Mucosa of stomach (tissue), 1 donor: ENCODE data around the gene IRF2BP2.
A peak's percentile ranks its signal among the peaks of the same experiment; 100 is the strongest.
"Not testable (repeated sequence)": the region's sequence is repeated elsewhere in the genome, so short reads cannot be mapped to it uniquely, and the experiment has no call there.

ENCODE experiments used
- H3K27me3 ChIP-seq: one replicate; pipeline ENCODE4 v1.7.0; 2013; ENCODE audit warnings: mild to moderate bottlenecking, low read length; ENCODE audit not compliant: control insufficient read depth, insufficient read depth
- H3K36me3 ChIP-seq: one replicate; pipeline ENCODE4 v1.7.0; 2013; ENCODE audit warnings: low read length; ENCODE audit not compliant: control insufficient read depth, insufficient read depth
- H3K4me1 ChIP-seq: one replicate; pipeline ENCODE4 v1.7.0; 2013; ENCODE audit warnings: mild to moderate bottlenecking, low read length; ENCODE audit not compliant: control insufficient read depth, insufficient read depth
- H3K4me3 ChIP-seq: one replicate; pipeline ENCODE4 v1.7.0; 2013; ENCODE audit warnings: low read length
- H3K9ac ChIP-seq: one replicate; pipeline ENCODE4 v1.7.0; 2013; ENCODE audit warnings: mild to moderate bottlenecking, low read length, moderate library complexity
- H3K9me3 ChIP-seq: one replicate; pipeline ENCODE4 v1.7.0; 2013; ENCODE audit warnings: mild to moderate bottlenecking, low read length, moderate library complexity; ENCODE audit not compliant: control insufficient read depth
- donor health status: Pancreatic carcinoma.

The IRF2BP2 gene

DNA sequence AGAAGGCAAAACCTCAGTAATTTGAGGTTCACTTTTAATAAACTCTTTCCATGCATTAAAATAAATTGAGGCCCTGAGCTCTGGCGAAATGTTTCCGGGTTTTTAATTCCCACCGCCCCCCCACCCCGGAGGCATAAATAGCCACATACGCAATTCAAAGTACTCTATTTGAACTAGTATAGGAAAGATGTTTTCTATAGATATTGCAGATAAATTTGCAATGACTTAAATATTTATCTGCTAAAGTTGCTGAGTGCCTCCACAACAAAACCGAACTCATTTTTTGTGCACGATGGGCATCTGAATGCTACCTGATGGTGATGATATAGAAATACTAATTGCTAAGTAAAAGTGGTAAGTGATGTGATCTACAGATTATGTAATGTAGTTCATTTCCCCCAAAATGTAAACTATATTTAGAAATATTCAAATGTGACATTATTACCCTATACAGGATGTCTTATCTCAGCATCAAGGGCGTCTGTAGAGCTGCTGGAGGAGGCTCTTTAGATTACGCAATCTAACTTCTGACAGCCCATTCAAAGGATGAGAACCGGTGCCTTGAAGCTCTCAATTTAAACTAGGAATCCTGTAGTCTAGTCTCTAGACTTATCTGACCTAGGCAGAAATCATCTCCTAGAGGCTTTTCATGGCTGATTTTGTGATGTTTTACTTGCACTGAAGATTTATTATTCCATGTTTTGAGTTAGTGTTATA is 8.5 kb downstream of the IRF2BP2 start:
- no peaks in the 10 kb centered on the region for H3K9me3 ChIP-seq
- peak overlapping the region; percentile 61 for H3K9ac ChIP-seq
- no peak overlapping the region for H3K4me3 ChIP-seq
- H3K27me3 ChIP-seq: no peaks in the 10 kb centered on the region
- peaks cover 7% of the 10 kb centered on the region for H3K36me3 ChIP-seq
- peaks cover 34% of the 10 kb centered on the region for H3K4me1 ChIP-seq

DNA sequence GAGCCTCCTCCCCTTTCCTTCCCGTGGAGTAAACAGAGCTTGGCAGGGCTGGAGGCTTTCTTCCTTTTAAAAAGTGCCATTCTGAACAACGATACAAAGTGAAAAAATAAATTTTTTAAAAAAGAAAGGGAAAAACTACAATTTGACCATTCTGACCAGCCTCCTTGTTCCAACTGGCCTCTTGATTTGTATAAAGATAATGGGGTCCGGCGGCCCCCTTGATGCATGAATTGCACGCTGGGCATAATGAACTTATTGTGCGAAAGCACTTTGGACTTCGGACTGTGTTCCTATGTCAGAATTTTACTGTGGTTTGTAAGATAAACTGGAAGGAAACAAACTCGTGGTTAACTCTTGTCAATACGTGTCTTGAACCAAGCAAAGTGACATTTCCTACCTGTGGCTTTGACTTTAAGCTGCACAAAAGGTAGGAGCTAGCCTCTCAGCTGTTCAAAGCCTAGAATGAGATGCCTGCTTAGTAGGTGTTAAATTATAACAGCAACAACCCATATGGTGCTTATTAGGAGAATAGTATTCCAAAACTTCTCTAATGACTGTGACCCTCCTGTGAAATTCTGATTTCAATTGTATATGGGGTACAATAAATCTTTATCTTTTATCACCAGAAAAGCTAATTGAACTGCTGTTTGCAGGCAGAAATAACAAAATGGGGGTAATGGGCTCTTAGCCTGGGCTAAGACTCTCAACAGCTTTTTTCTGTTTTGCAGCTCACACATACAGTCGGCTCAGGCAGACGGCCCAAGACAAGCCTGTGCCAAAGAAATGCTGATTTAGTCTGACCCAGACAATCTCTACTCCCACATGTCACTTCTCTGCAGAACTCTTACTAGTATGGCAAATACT is 9.3 kb downstream of the IRF2BP2 start:
- Histone ChIP-seq H3K4me3 (no peak overlapping the region), H3K27me3 (no peaks in the 10 kb centered on the region), H3K36me3 (peaks cover 3% of the 10 kb centered on the region), H3K9me3 (no peaks in the 10 kb centered on the region), H3K4me1 (peaks cover 34% of the 10 kb centered on the region), H3K9ac (peak overlapping the region; percentile 61)

DNA sequence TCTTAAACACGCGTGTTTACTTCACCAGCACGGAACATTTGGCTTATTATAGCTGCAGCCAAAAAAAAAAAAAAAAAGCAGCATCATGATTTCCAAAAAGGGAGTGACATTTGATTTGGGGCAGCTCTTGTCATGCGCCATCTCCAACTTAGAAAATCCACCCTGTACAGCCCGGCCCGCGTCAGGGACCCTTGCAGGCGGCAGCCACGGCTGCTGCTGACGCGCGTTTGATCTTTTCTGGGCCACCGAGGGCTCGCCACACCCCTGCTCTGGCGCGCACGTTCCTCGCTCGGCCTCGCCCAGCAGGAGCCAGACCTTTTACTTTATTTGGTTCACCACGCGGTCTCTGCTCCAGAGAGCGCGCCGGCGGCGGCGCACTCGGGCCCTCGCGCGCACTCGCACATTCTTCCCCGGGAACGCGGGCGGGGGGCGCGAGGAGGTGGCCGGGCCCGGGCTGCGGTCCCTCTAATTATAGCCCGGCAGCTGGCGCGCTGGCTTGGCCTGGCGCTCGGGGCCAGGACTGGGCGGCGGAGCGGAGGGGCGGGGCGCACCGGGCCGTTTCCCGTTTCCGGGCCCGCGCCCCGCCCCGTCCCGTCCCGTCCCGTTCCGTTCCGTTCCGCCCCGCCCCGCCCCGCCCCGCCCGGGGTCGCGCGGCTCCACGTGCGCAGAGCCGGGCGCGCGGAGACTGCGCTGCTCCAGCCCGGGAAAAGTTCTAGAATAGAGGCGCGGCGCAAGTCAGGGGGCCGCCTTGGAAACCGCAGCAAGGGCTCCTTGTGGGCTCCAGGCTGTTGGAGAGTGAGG is 10.2 kb downstream of the IRF2BP2 start:
- Histone ChIP-seq H3K36me3 (no peaks in the 10 kb centered on the region), H3K9ac (peak overlapping the region; percentile 73), H3K9me3 (no peaks in the 10 kb centered on the region), H3K27me3 (no peaks in the 10 kb centered on the region), H3K4me3 (no peak overlapping the region), H3K4me1 (peaks cover 34% of the 10 kb centered on the region)

GRCh38 chr1:234598974-234599616 is 10.9 kb downstream of the IRF2BP2 start:
- Histone ChIP-seq H3K4me3 (no peak overlapping the region), H3K4me1 (peaks cover 34% of the 10 kb centered on the region)

GRCh38 chr1:234597894-234598293 is 12.1 kb downstream of the IRF2BP2 start:
- Histone ChIP-seq H3K4me1 (peaks cover 34% of the 10 kb centered on the region), H3K9me3 (no peaks in the 10 kb centered on the region), H3K9ac (no peak overlapping the region), H3K4me3 (no peak overlapping the region), H3K36me3 (no peaks in the 10 kb centered on the region), H3K27me3 (no peaks in the 10 kb centered on the region)

More at GRCh38 chr1:234598974-234599616, 10.9 kb downstream of the IRF2BP2 start:
- Histone ChIP-seq H3K27me3 (no peaks in the 10 kb centered on the region), H3K9me3 (no peaks in the 10 kb centered on the region), H3K9ac (peak overlapping the region; percentile 73), H3K36me3 (no peaks in the 10 kb centered on the region)

GRCh38 chr1:234595899-234596298 is 14.1 kb downstream of the IRF2BP2 start:
- Histone ChIP-seq H3K4me1 (peaks cover 16% of the 10 kb centered on the region), H3K36me3 (no peaks in the 10 kb centered on the region), H3K9ac (no peak overlapping the region), H3K4me3 (no peak overlapping the region), H3K9me3 (no peaks in the 10 kb centered on the region), H3K27me3 (no peaks in the 10 kb centered on the region)

GRCh38 chr1:234594575-234594974 is 15.4 kb downstream of the IRF2BP2 start:
- not testable (repeated sequence) for H3K36me3 ChIP-seq, H3K4me3 ChIP-seq, H3K27me3 ChIP-seq

DNA sequence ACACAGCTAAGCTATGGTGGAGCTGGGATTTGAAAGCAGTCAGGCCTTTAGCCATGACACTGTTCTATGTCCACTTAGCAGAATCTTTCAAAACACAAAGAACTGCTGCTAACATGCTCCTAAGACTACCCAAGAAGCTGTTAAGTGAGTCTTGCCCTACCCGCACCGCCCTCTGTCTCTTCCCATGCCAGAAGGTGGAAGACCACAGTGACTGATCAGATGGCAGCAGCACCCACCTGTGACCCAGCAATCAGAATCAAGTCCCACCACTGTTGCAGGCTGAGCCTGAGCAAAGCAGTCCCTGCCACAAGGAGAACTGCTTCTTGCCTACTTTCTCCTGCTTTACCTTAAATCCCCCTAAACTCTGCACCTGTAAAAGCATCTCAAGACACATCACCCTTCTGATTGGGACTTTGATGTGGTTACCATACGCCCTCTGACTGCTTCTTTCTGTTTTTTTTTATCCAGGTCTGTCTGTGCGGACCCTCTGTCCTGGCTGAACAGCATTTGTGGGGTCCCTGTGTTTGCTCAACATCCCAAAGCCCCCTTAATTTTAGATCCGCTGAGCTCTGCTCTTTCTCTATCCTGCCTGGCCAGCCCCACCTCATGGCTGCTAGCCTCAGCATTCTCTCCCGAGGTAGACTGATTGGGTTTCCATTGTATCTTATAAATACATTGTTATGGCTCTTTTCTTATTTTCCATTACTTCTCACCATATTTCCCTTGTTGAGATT is 16.0 kb downstream of the IRF2BP2 start:
- Histone ChIP-seq H3K27me3 (no peaks in the 10 kb centered on the region), H3K36me3 (no peaks in the 10 kb centered on the region), H3K4me3 (no peak overlapping the region), H3K9me3 (no peaks in the 10 kb centered on the region), H3K4me1 (peaks cover 11% of the 10 kb centered on the region), H3K9ac (no peak overlapping the region)

More at GRCh38 chr1:234594575-234594974, 15.4 kb downstream of the IRF2BP2 start:
- H3K9ac ChIP-seq, H3K4me1 ChIP-seq, H3K9me3 ChIP-seq: not testable (repeated sequence)

- H3K36me3 ChIP-seq: no peaks in the 10 kb centered on the region
- no peaks in the 10 kb centered on the region for H3K27me3 ChIP-seq
- no peak overlapping the region for H3K9ac ChIP-seq
- H3K4me3 ChIP-seq: no peak overlapping the region
- peaks cover 4% of the 10 kb centered on the region for H3K4me1 ChIP-seq
- H3K9me3 ChIP-seq: no peaks in the 10 kb centered on the region
Measured at GRCh38 chr1:234593109-234593508, 16.9 kb downstream of the IRF2BP2 start.

- H3K4me1 ChIP-seq: peaks cover 4% of the 10 kb centered on the region
- H3K4me3 ChIP-seq: no peak overlapping the region
- no peak overlapping the region for H3K9ac ChIP-seq
- no peaks in the 10 kb centered on the region for H3K36me3 ChIP-seq
- no peaks in the 10 kb centered on the region for H3K9me3 ChIP-seq
- H3K27me3 ChIP-seq: no peaks in the 10 kb centered on the region
Measured at GRCh38 chr1:234592240-234592639, 17.7 kb downstream of the IRF2BP2 start.

GRCh38 chr1:234591131-234591530 is 18.8 kb downstream of the IRF2BP2 start:
- peaks cover 4% of the 10 kb centered on the region for H3K4me1 ChIP-seq
- H3K36me3 ChIP-seq: no peaks in the 10 kb centered on the region
- no peak overlapping the region for H3K9ac ChIP-seq
- no peaks in the 10 kb centered on the region for H3K27me3 ChIP-seq
- H3K9me3 ChIP-seq: no peaks in the 10 kb centered on the region
- H3K4me3 ChIP-seq: no peak overlapping the region
